PFSK-1 (cell line): ENCODE data around the gene SDHA. TPM values are rescaled to one million over a fixed set of nuclear protein-coding genes. Genes with fewer than 3 reads are reported as not detected.
A peak's percentile ranks its signal among the peaks of the same experiment; 100 is the strongest.

Experiments used
- FOXP2 ChIP-seq: optimal IDR thresholded peaks from 2 replicates; pipeline ENCODE3; 2011; ENCODE audit warnings: borderline replicate concordance, control low read depth, inconsistent platforms; ENCODE audit not compliant: insufficient read depth; ENCODE audit errors: extremely low read length, extremely low read depth
- POLR2AphosphoS5 ChIP-seq: IDR thresholded peaks from 2 replicates; pipeline ENCODE4 v1.6.1; 2012; ENCODE audit warnings: low read depth, mild to moderate bottlenecking, control low read depth, low read length, moderate library complexity
- REST ChIP-seq, 2 experiments: IDR thresholded peaks; 2 replicates each; pipeline versions ENCODE4 v1.6.1 to v1.8.0; 2011 to 2012; ENCODE audit warnings: low read depth in 2 of 2, low read length in 2 of 2, control low read depth in 1 of 2, inconsistent platforms in 1 of 2, mild to moderate bottlenecking in 1 of 2, moderate library complexity in 1 of 2; ENCODE audit not compliant: insufficient read depth in 1 of 2
- SIN3A ChIP-seq: IDR thresholded peaks from 2 replicates; pipeline ENCODE4 v1.6.1; 2012; ENCODE audit warnings: mild to moderate bottlenecking, low read length, moderate library complexity, borderline replicate concordance; ENCODE audit not compliant: insufficient read depth
- TAF1 ChIP-seq: IDR thresholded peaks from 2 replicates; pipeline ENCODE4 v1.6.1; 2012; ENCODE audit warnings: low read length, control low read depth, borderline replicate concordance; ENCODE audit not compliant: insufficient read depth
- polyA plus RNA-seq: library from polyadenylated mRNA; unstranded; fragments of >200 nt; gene quantifications from one replicate; pipeline ENCODE4 v1.2.1, GENCODE V29; 2012; ENCODE audit warnings: low read depth, missing spikeins; ENCODE audit not compliant: insufficient read length

SDHA gene
- polyA plus RNA-seq = 122 TPM

GRCh38 chr5:217494-218456 lies at the start of gene SDHA, which contains the start of gene CCDC127:
SDHA (plus strand) TSS chr5:218320; CDS start chr5:218356, 36 bp downstream.
CCDC127 (minus strand) TSS chr5:218153; CDS start chr5:216849, 1,304 bp downstream.
- TF ChIP-seq POLR2AphosphoS5 (peak; percentile 69), REST (IDR thresholded peaks at IDR 0.05; ENCODE audit: insufficient read depth in 1 of 2, low read depth in 2 of 2, low read length in 2 of 2) (0 out of 4 replicates have a peak, but pooled peaks of 1 of the 2 experiments have one; percentile 10), TAF1 (peak; percentile 65; the same call in 1 of the 2 replicates)

GRCh38 chr5:169071-169727 lies 48.9 kb upstream of the SDHA start:
- TF ChIP-seq FOXP2 = peak; percentile 65
- TF ChIP-seq POLR2AphosphoS5 = no peak
- no peak for TF ChIP-seq REST (IDR thresholded peaks at IDR 0.05; ENCODE audit: insufficient read depth in 1 of 2, low read depth in 2 of 2, low read length in 2 of 2)
- TF ChIP-seq TAF1 = no peak
- no peak for TF ChIP-seq SIN3A

- no peak for TF ChIP-seq FOXP2
- no peak for TF ChIP-seq SIN3A
- TF ChIP-seq REST (IDR thresholded peaks at IDR 0.05; ENCODE audit: insufficient read depth in 1 of 2, low read depth in 2 of 2, low read length in 2 of 2) = no peak
- no peak for TF ChIP-seq TAF1
- TF ChIP-seq POLR2AphosphoS5 = no peak
Observed at GRCh38 chr5:169728-170094, 48.4 kb upstream of the SDHA start.

- TF ChIP-seq REST (IDR thresholded peaks at IDR 0.05; ENCODE audit: insufficient read depth in 1 of 2, low read depth in 2 of 2, low read length in 2 of 2) = no peak
- no peak for TF ChIP-seq FOXP2
- TF ChIP-seq TAF1 = no peak
- no peak for TF ChIP-seq SIN3A
- TF ChIP-seq POLR2AphosphoS5 = no peak
Observed at GRCh38 chr5:170971-171800, 46.9 kb upstream of the SDHA start.
